Amygdala (tissue), 56 donors: ENCODE results near the gene EEF1A2.

Experiments
- DNase-seq, 56 donors: peaks; one replicate each; lab custom pipeline; 2025; lab: John Stamatoyannopoulos, UW

The EEF1A2 gene

GRCh38 chr20:63537525-63538203 lies 38.8 kb upstream of the EEF1A2 start:
- DNase-seq = peak in 48 of 56 donors; percentile 6 to 79 (median 42)

- no peak for DNase-seq
Measured at GRCh38 chr20:63536997-63537524, 38.2 kb upstream of the EEF1A2 start, which contains the start of gene PTK6. Gene PTK6 (minus strand): TSS chr20:63537376. CDS start chr20:63537314, 62 bp downstream.

- DNase-seq = no peak
Measured at GRCh38 chr20:63536241-63536977, 37.5 kb upstream of the EEF1A2 start.

GRCh38 chr20:63534831-63535651 lies 36.2 kb upstream of the EEF1A2 start:
- no peak for DNase-seq

- no peak for DNase-seq
Measured at GRCh38 chr20:63534427-63534830, 35.5 kb upstream of the EEF1A2 start.

- no peak for DNase-seq
Measured at GRCh38 chr20:63533871-63534393, 35.0 kb upstream of the EEF1A2 start.

GRCh38 chr20:63533388-63533787 lies 34.5 kb upstream of the EEF1A2 start:
- no peak for DNase-seq

GRCh38 chr20:63532449-63532971 lies 33.6 kb upstream of the EEF1A2 start:
- no peak for DNase-seq

GRCh38 chr20:63531686-63532448 lies 33.0 kb upstream of the EEF1A2 start:
- no peak for DNase-seq

- no peak for DNase-seq
Measured at GRCh38 chr20:63530788-63531160, 31.9 kb upstream of the EEF1A2 start.

- no peak for DNase-seq
Measured at GRCh38 chr20:63529861-63530787, 31.2 kb upstream of the EEF1A2 start.

GRCh38 chr20:63529180-63529860 lies 30.4 kb upstream of the EEF1A2 start:
- DNase-seq = no peak

GRCh38 chr20:63527184-63527583 lies 28.3 kb upstream of the EEF1A2 start:
- DNase-seq = no peak

- no peak for DNase-seq
Measured at GRCh38 chr20:63525971-63526370, 27.1 kb upstream of the EEF1A2 start.

- no peak for DNase-seq
Measured at GRCh38 chr20:63525185-63525584, 26.3 kb upstream of the EEF1A2 start.

GRCh38 chr20:63522981-63523611 lies 24.2 kb upstream of the EEF1A2 start:
- DNase-seq = no peak

- no peak for DNase-seq
Measured at GRCh38 chr20:63522091-63522868, 23.4 kb upstream of the EEF1A2 start.
